Measurements from ENCODE around the gene WSB2. TPM values are rescaled to one million over a fixed set of nuclear protein-coding genes. Genes with fewer than 3 reads are reported as not detected.
"Not testable (repeated sequence)": the region's sequence is repeated elsewhere in the genome, so short reads cannot be mapped to it uniquely, and the experiment has no call there.

WSB2 gene
- total RNA-seq, 1 donor from 2014 or later = 125 TPM

DNA sequence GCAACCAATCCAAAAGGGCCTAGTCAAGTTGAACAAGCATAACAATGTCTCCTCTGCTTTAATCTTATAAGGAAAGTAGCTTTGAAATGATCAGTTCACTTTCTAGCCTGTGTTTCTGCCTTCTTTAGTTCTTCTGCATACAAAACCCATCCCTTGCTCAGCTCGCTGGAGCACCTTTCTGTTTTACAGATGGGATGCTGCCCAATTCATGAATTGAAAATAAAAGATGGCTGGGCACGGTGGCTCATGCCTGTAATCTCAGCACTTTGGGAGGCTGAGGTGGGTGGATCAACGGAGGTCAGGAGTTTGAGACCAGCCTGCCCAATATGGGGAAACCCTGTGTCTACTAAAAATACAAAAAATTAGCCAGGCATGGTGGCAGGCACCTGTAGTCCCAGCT is 49.0 kb downstream of the WSB2 start:
- H3K27me3 ChIP-seq (ENCODE audit: control insufficient read depth, insufficient read depth, low read length) = no peaks in the 10 kb centered on the region
- TF ChIP-seq, protein P1, sequence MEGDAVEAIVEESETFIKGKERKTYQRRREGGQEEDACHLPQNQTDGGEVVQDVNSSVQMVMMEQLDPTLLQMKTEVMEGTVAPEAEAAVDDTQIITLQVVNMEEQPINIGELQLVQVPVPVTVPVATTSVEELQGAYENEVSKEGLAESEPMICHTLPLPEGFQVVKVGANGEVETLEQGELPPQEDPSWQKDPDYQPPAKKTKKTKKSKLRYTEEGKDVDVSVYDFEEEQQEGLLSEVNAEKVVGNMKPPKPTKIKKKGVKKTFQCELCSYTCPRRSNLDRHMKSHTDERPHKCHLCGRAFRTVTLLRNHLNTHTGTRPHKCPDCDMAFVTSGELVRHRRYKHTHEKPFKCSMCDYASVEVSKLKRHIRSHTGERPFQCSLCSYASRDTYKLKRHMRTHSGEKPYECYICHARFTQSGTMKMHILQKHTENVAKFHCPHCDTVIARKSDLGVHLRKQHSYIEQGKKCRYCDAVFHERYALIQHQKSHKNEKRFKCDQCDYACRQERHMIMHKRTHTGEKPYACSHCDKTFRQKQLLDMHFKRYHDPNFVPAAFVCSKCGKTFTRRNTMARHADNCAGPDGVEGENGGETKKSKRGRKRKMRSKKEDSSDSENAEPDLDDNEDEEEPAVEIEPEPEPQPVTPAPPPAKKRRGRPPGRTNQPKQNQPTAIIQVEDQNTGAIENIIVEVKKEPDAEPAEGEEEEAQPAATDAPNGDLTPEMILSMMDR (IDR thresholded peaks at IDR 0.05; ENCODE audit: insufficient read depth, low read length, severe bottlenecking) = no peak
- DNase-seq (ENCODE audit: low read depth) (no peak), FAIRE-seq (no peak)
- H3K4me3 ChIP-seq (ENCODE audit: low read depth, low read length) = no peak overlapping the region
- H3K36me3 ChIP-seq (ENCODE audit: control insufficient read depth, insufficient read depth, low read length) = no peaks in the 10 kb centered on the region

DNA sequence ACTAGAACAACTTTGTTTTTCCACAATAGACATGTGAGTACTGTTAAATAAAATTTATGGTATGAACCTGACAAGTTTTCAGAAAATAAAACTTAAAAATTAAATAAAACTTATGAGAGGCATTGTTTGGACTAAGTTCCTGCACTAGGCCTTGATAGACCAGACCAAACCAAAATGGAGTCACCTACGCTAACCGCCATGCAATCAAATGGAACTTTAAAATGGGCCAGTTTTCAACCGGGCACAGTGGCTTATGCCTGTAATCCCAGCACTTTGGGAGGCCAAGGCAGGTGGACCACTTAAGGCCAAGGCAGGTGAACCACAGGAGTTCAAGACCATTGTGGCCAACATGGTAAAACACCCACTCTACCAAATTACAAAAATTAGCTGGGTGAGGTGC is 49.6 kb downstream of the WSB2 start:
- TF ChIP-seq, protein P1 (IDR thresholded peaks at IDR 0.05; ENCODE audit: insufficient read depth, low read length, severe bottlenecking) = no peak
- DNase-seq (ENCODE audit: low read depth) (no peak), FAIRE-seq (no peak)
- H3K4me3 ChIP-seq (ENCODE audit: low read depth, low read length) = no peak overlapping the region
- no peaks in the 10 kb centered on the region for H3K27me3 ChIP-seq (ENCODE audit: control insufficient read depth, insufficient read depth, low read length)
- no peaks in the 10 kb centered on the region for H3K36me3 ChIP-seq (ENCODE audit: control insufficient read depth, insufficient read depth, low read length)

DNA sequence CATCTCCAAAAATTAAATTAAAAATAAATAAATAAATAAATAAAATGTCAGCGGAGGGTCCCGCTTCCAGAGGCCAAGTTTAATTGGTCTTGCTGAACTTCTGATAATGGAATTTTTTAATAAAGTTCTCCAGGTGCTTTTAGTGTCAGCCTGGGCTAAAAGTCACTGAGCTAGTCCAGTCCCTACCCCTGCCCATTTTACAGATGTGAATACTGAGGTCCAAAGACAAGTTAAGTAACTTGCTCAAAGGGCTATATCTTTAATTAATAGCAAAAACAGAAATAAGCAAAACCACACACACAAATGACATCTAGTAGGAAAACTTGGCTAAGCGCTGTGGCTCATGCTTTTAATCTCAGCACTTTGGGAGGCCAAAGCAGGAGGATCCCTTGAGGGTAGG is 50.1 kb downstream of the WSB2 start:
- H3K36me3 ChIP-seq (ENCODE audit: control insufficient read depth, insufficient read depth, low read length) = no peaks in the 10 kb centered on the region
- H3K27me3 ChIP-seq (ENCODE audit: control insufficient read depth, insufficient read depth, low read length) = no peaks in the 10 kb centered on the region
- DNase-seq (ENCODE audit: low read depth) = no peak
- no peak overlapping the region for H3K4me3 ChIP-seq (ENCODE audit: low read depth, low read length)
- TF ChIP-seq, protein P1 (IDR thresholded peaks at IDR 0.05; ENCODE audit: insufficient read depth, low read length, severe bottlenecking) = no peak
- FAIRE-seq = no peak

DNA sequence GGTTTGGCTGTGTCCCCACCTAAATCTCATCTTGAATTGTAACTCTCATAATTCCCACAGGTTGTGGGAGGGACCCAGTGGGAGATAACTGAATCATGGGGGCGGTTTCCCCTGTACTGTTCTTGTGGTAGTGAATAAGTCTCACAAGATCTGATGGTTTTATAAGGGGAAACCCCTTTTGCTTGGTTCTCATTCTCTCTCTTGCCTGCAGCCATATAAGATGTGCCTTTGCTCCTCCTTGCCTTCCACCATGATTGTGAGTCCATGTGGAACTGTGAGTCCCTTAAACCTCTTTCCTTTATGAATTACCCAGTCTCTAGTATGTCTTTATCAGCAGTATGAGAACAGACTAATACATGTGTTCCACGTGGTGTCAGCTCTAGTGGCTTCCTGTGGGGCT is 61.2 kb downstream of the WSB2 start:
- H3K36me3 ChIP-seq (ENCODE audit: control insufficient read depth, insufficient read depth, low read length); H3K4me3 ChIP-seq (ENCODE audit: low read depth, low read length); FAIRE-seq; H3K27me3 ChIP-seq (ENCODE audit: control insufficient read depth, insufficient read depth, low read length); DNase-seq (ENCODE audit: low read depth): not testable (repeated sequence)

DNA sequence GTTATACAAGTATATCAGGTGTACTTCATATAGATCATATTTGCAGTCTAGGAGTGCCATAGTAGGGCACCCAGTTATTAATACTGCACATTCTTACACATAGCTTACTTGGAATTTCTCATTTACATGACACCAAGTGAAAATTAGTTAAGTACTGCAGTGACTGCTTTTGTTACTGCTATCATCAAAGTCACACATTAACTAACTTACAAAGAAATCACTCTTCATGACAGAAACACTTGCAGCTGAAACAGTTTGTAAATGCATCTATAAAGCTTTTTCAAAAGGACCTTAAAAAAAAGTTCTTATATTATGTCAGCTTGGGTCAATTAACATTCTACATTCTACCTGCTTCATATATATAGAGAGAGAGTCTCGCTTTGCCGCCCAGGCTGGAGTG is 62.3 kb downstream of the WSB2 start:
- no peak for DNase-seq (ENCODE audit: low read depth)
- H3K36me3 ChIP-seq (ENCODE audit: control insufficient read depth, insufficient read depth, low read length) = no peaks in the 10 kb centered on the region
- no peaks in the 10 kb centered on the region for H3K27me3 ChIP-seq (ENCODE audit: control insufficient read depth, insufficient read depth, low read length)
- no peak overlapping the region for H3K4me3 ChIP-seq (ENCODE audit: low read depth, low read length)
- TF ChIP-seq, protein P1 (IDR thresholded peaks at IDR 0.05; ENCODE audit: insufficient read depth, low read length, severe bottlenecking) = no peak
- no peak for FAIRE-seq

DNA sequence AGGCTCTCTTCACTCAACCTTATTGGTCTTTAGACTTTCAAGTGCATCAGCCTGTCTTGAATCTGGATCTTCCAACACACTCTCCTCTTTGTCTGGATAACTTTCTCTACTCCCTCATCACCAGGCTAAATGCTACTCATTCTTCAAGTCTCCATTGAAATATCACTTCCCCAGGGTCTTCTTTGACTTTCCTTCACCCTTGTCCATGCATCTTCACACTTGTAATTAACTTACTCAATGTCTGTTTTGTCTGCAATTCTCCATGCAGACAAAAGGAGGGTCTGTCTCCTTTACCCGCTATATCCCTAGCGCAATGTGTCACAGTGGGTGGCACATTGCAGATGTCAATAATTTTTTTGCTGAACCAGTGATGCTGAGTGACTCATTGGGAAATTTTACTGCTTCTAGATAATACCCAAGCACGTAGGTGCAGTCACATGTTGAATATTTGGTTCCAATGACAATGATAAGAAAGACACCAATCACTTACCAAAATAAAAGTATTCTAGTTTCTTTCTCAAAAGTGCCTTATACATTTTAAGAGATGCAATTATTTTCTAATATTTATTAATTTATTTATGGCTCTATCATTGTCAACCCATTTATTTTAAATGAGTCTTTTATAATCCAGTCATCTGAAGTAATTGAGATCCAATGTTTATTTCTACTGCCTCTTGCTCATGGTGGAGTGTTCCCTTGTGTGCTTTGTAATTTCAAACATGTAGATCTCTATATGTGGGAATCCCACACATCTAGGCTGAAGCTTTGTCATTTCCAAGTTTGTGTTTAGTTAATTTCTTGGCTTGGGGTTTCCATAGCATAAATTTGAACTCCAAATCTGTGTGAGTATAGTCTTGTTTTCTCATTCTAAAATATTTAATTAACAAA is 66.2 kb downstream of the WSB2 start:
- DNase-seq (ENCODE audit: low read depth) = no peak

More for the DNA sequence above, 66.2 kb downstream of the WSB2 start:
- no peak for FAIRE-seq
- Histone ChIP-seq H3K4me3 (ENCODE audit: low read depth, low read length) (no peak overlapping the region), H3K36me3 (ENCODE audit: control insufficient read depth, insufficient read depth, low read length) (no peaks in the 10 kb centered on the region), H3K27me3 (ENCODE audit: control insufficient read depth, insufficient read depth, low read length) (no peaks in the 10 kb centered on the region)
- TF ChIP-seq, protein P1 (IDR thresholded peaks at IDR 0.05; ENCODE audit: insufficient read depth, low read length, severe bottlenecking) = no peak

Data from bronchial epithelial cell (primary cell).